Right cardiac atrium (tissue), 5 donors: ENCODE results near the gene TTC23L. TPM values are rescaled to one million over a fixed set of nuclear protein-coding genes. Genes with fewer than 3 reads are reported as not detected.
A peak's percentile ranks its signal among the peaks of the same experiment; 100 is the strongest.

Source experiments
- ATAC-seq, 2 donors: fragments of 200-7000 bp; cut with Tn5 transposase; one replicate each; pipeline versions ENCODE4 v1.8.0 to v1.9.1; 2020; ENCODE audit warnings: moderate library complexity in 2 of 2, mild to moderate bottlenecking in 1 of 2
- DNase-seq, 3 donors: peaks; one replicate each; pipeline ENCODE4 v3.0.0-alpha.2; 2020
- H3K27ac ChIP-seq: one replicate; pipeline ENCODE4 v1.5.1; 2013; ENCODE audit warnings: mild to moderate bottlenecking, low read length, control low read depth, moderate library complexity
- H3K27me3 ChIP-seq: one replicate; pipeline ENCODE4 v1.6.1; 2013; ENCODE audit not compliant: control insufficient read depth, insufficient read depth
- H3K4me1 ChIP-seq: one replicate; pipeline ENCODE4 v1.6.1; 2013; ENCODE audit warnings: low read length; ENCODE audit not compliant: control insufficient read depth, insufficient read depth
- H3K4me3 ChIP-seq: one replicate; pipeline ENCODE4 v1.5.1; 2013; ENCODE audit warnings: low read length, control low read depth
- H3K9me3 ChIP-seq: one replicate; pipeline ENCODE4 v1.6.1; 2013; ENCODE audit warnings: low read length; ENCODE audit not compliant: control insufficient read depth
- WGBS: extraction: QIAGEN DNeasy Blood & Tissue Kit; methylation state at CpG from one replicate; pipeline ENCODE4 v1.1.7; 2013; 5-methylcytosine and 5-hydroxymethylcytosine counted together
- intact Hi-C, 4 donors: fragments of 100-400 bp; cut with DNase I; formaldehyde crosslinking; loops; one replicate each; pipeline versions ENCODE4 v1.11.0 to v1.14.0; 2022 to 2023
- polyA plus RNA-seq: library from polyadenylated mRNA; stranded (reverse); fragments of 200-250 nt; gene quantifications from one replicate; pipeline ENCODE4 v1.2.3, GENCODE V29; 2013
- total RNA-seq, 4 donors: library from RNA; stranded (reverse); fragmentation: NEBNext Ultra II Directional; extraction: Animal tissue kit (Norgen Biotek cat#: 25700); gene quantifications; one replicate each; pipeline ENCODE4 v1.2.1, GENCODE V29; 2021
- donor health status: healthy with polysubstance abuse.
- donor health status: DM: no; HTN: yes; CAD: no.
- donor health status: DM: no; HTN: no; CAD: no.
- donor health status: DM: no; HTN: yes; CAD: no; lungs with severe emphysema.
- donor health status: DM: yes; HTN: yes; CAD: no.

The TTC23L gene
- total and polyA plus RNA-seq, 5 donors: not detected

GRCh38 chr5:34899066-34899465 lies 60.1 kb downstream of the TTC23L start:
- ATAC-seq (no peak), DNase-seq (no peak)
- Histone ChIP-seq H3K9me3 (no peaks in the 10 kb centered on the region), H3K4me3 (no peak overlapping the region), H3K4me1 (no peaks in the 10 kb centered on the region), H3K27me3 (no peaks in the 10 kb centered on the region), H3K27ac (no peak overlapping the region)
- 96% methylated on average over 2 of the region's 2 CpGs for WGBS
- intact Hi-C loops: loop anchor here (2.0 to 10.0 kb wide), 6 partner anchors 244 to 424 kb away; partner anchors contain the start of gene RAI14 (in 1 of the 4)

- no peak for ATAC-seq
- Histone ChIP-seq H3K4me3 (no peak overlapping the region), H3K27me3 (no peaks in the 10 kb centered on the region), H3K4me1 (no peaks in the 10 kb centered on the region), H3K9me3 (no peaks in the 10 kb centered on the region), H3K27ac (no peak overlapping the region)
- no peak for DNase-seq
- intact Hi-C loops: no loop called here
- 94% methylated on average over 6 of the region's 6 CpGs for WGBS
Measured at GRCh38 chr5:34900652-34901051, 61.7 kb downstream of the TTC23L start.

GRCh38 chr5:34903260-34903659 lies 64.3 kb downstream of the TTC23L start:
- DNase-seq (no peak), ATAC-seq (no peak)
- Histone ChIP-seq H3K4me1 (no peaks in the 10 kb centered on the region), H3K27me3 (no peaks in the 10 kb centered on the region), H3K27ac (no peak overlapping the region), H3K9me3 (no peaks in the 10 kb centered on the region), H3K4me3 (no peak overlapping the region)
- 98% methylated on average over 1 of the region's 1 CpG for WGBS
- intact Hi-C loops: no loop called here

GRCh38 chr5:34905564-34905963 lies 66.6 kb downstream of the TTC23L start:
- intact Hi-C loops: no loop called here
- Histone ChIP-seq H3K9me3 (no peaks in the 10 kb centered on the region), H3K4me1 (no peaks in the 10 kb centered on the region), H3K27me3 (no peaks in the 10 kb centered on the region), H3K27ac (no peak overlapping the region), H3K4me3 (no peak overlapping the region)
- no peak for ATAC-seq
- DNase-seq: no peak
- WGBS: 84% methylated on average over 2 of the region's 2 CpGs

- ATAC-seq: no peak
- Histone ChIP-seq H3K9me3 (no peaks in the 10 kb centered on the region), H3K27ac (no peak overlapping the region), H3K4me1 (peaks cover 4% of the 10 kb centered on the region), H3K4me3 (no peak overlapping the region), H3K27me3 (no peaks in the 10 kb centered on the region)
- 75% methylated on average over 2 of the region's 2 CpGs for WGBS
- intact Hi-C loops: no loop called here
- DNase-seq: no peak
Measured at GRCh38 chr5:34913072-34913471, 74.1 kb downstream of the TTC23L start.

- WGBS: 3% methylated on average over 20 of the region's 20 CpGs
- peak overlapping the region; percentile 94 for H3K4me3 ChIP-seq
- no peaks in the 10 kb centered on the region for H3K27me3 ChIP-seq
- H3K27ac ChIP-seq: peak overlapping the region; percentile 88
- peak; percentile 29 to 75 (median 69) for DNase-seq
- peak; percentile 7 to 20 for ATAC-seq
- H3K9me3 ChIP-seq: no peaks in the 10 kb centered on the region
- H3K4me1 ChIP-seq: peaks cover 4% of the 10 kb centered on the region
- intact Hi-C loops: no loop called here
Measured at GRCh38 chr5:34914671-34915138, 75.7 kb downstream of the TTC23L start.

GRCh38 chr5:34915139-34915855 lies 76.3 kb downstream of the TTC23L start, which contains the start of the genes BRIX1 and RAD1:
TSS of gene BRIX1 (plus strand) at chr5:34915711. CDS start at chr5:34915739, 28 bp downstream.
TSS of gene RAD1 (minus strand) at chr5:34915504. CDS start at chr5:34914892, 612 bp downstream.
- intact Hi-C loops: no loop called here
- peak within 1 kb of the TSS; percentile 88 for H3K27ac ChIP-seq
- no peaks in the 10 kb centered on the region for H3K9me3 ChIP-seq
- ATAC-seq (peak; percentile 100), DNase-seq (peak; percentile 97 to 99 (median 98))
- H3K4me1 ChIP-seq: peaks cover 4% of the 10 kb centered on the region
- H3K4me3 ChIP-seq: peak within 1 kb of the TSS; percentile 94
- no peaks in the 10 kb centered on the region for H3K27me3 ChIP-seq
- WGBS: under 1% methylated on average over 67 of the region's 67 CpGs

- WGBS: 0% methylated on average over 20 of the region's 20 CpGs
- intact Hi-C loops: no loop called here
- no peak for ATAC-seq
Measured at GRCh38 chr5:34915856-34916192, 76.9 kb downstream of the TTC23L start.

GRCh38 chr5:34916518-34916917 lies 77.6 kb downstream of the TTC23L start:
- ATAC-seq (no peak), DNase-seq (no peak)
- intact Hi-C loops: no loop called here
- Histone ChIP-seq H3K4me1 (peaks cover 4% of the 10 kb centered on the region), H3K4me3 (peak overlapping the region; percentile 94), H3K27me3 (no peaks in the 10 kb centered on the region), H3K9me3 (no peaks in the 10 kb centered on the region), H3K27ac (no peak overlapping the region)
- WGBS: 15% methylated on average over 6 of the region's 6 CpGs

More at GRCh38 chr5:34915856-34916192, 76.9 kb downstream of the TTC23L start:
- Histone ChIP-seq H3K4me1 (peaks cover 4% of the 10 kb centered on the region), H3K27me3 (no peaks in the 10 kb centered on the region), H3K4me3 (peak overlapping the region; percentile 94), H3K9me3 (no peaks in the 10 kb centered on the region), H3K27ac (peak overlapping the region; percentile 68)
- DNase-seq: no peak

GRCh38 chr5:34918025-34918424 lies 79.1 kb downstream of the TTC23L start:
- Histone ChIP-seq H3K4me3 (no peak overlapping the region), H3K27ac (no peak overlapping the region), H3K9me3 (no peaks in the 10 kb centered on the region), H3K27me3 (no peaks in the 10 kb centered on the region), H3K4me1 (peaks cover 4% of the 10 kb centered on the region)
- ATAC-seq (no peak), DNase-seq (no peak)
- intact Hi-C loops: no loop called here
- 81% methylated on average over 4 of the region's 4 CpGs for WGBS

GRCh38 chr5:34919077-34919476 lies 80.1 kb downstream of the TTC23L start:
- intact Hi-C loops: no loop called here
- Histone ChIP-seq H3K27ac (no peak overlapping the region), H3K4me1 (peaks cover 4% of the 10 kb centered on the region), H3K9me3 (no peaks in the 10 kb centered on the region), H3K4me3 (no peak overlapping the region), H3K27me3 (no peaks in the 10 kb centered on the region)
- DNase-seq (no peak), ATAC-seq (no peak)
- 86% methylated on average over 4 of the region's 4 CpGs for WGBS
